COR-L47 (cell line): Measurements from ENCODE around the gene ESYT1.
A peak's percentile ranks its signal among the peaks of the same experiment; 100 is the strongest.
"Not testable (repeated sequence)": the region's sequence is repeated elsewhere in the genome, so short reads cannot be mapped to it uniquely, and the experiment has no call there.

ENCODE experiments used
- DNase-seq: peaks from one replicate; lab custom pipeline; 2025; lab: John Stamatoyannopoulos, UW

ESYT1 gene

DNA sequence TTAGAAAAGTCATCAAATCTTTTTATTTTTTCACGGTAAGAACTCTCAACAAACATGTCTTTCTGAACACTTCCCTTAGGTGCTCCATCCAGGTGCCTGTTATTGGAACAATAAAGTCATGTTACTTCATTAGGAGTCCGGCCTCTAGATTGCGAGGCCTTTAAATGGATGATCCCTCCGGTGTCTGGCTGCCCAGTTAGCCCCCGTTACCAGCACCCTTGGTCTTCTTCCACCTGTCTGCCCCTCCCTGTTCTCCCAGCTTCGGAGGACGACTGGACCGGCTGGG lies 24.3 kb upstream of the ESYT1 start:
- DNase-seq: no peak

DNA sequence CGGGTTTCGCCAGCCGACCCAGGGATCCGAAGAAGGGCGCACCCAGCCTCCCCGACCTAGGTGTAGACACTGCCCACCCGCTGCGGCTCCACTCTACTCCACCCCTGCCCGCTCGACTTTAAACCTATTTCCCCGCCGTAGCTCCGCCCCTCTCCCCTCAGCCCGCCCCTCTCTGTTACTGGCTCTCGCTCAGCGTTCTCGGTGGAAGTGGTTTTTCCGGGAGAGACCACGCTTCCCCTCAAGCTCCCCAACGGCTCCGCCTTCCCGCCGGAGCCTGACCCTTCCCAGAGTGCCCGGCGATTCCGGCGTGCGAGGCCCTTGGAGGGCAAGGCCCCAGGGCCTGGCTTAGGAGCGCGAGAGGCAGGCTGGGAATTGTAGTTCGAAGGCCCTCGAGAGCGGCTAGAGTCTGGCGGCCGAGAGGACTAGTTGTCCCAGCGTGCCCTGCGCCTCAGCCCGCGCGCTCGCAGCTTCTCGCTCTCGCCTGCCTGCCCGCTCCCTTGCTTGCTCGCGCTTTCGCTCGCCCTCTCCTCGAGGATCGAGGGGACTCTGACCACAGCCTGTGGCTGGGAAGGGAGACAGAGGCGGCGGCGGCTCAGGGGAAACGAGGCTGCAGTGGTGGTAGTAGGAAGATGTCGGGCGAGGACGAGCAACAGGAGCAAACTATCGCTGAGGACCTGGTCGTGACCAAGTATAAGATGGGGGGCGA lies 23.8 kb upstream of the ESYT1 start, which contains the start of gene PA2G4:
Gene PA2G4 (plus strand): TSS at position 451 of the 706 bp plus-strand sequence. CDS start 179 bp downstream, at position 630.
- DNase-seq: peak; percentile 98

DNA sequence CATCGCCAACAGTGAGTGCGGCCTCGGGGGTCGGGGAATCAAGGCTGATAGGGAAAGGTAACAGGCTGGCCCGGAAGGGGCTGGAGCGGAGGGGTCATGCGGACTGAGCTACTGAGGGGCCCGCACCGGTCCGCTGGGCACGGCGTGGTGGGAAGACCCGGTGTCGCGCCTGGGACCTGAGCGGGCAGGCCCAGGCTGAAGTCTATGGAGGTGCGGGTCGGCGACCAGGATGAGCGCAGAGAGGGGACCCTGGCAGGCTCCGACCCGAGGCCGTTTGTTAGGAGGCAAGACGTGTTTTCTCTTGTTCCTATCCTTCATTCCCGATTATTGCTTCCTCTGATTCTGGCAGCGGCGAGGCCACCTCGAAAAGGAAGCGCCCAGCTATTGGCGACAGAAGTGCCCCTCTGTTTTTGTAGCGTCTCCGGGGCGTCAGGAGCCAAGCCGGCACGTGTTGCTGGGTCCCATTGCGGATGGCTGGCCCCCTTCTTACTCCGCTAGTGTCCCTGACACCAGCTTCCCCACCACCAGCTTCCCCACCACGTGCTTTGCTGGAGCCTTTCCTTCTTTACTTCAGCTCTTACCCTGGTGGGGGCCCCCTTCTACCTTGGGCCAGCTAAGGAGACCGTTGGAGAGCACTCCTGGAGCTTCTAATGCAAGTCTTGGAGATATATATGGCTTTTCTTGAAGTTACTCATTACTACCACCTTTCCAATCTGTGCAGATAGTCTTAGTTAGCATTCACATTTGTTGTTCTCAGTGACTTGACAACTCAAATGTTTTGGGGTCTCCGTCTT lies 23.1 kb upstream of the ESYT1 start:
- no peak for DNase-seq

DNA sequence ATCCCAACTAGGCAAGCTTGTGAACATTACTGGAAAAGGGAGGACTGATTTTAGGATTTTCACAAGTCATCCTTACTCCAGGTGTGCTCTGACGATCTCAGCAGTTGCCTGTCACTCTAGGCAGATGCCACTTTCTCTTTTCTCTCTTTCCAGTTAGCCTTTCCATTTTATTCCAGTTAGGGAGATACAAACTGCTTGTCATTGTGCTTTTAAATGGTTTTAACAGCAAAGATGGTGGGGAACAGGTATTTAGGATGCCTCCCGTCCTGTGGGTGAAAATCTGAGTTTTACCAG lies 22.5 kb upstream of the ESYT1 start:
- DNase-seq: no peak

DNA sequence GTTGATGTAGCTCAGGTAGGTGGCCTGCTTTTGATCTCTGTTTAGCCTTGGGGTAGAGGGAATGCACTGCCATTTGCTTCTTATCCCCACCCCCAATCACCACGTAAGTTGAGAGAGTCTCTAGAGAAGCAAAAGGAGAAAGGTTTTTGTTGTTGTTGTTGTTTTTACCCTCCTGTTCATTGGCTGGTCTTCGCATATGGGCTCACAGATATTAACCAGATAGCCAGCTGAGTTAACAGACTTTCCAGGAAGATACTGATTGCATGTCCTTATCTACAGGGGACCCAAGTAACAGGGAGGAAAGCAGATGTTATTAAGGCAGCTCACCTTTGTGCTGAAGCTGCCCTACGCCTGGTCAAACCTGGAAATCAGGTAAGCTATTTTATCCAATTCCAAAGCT lies 20.8 kb upstream of the ESYT1 start:
- no peak for DNase-seq

DNA sequence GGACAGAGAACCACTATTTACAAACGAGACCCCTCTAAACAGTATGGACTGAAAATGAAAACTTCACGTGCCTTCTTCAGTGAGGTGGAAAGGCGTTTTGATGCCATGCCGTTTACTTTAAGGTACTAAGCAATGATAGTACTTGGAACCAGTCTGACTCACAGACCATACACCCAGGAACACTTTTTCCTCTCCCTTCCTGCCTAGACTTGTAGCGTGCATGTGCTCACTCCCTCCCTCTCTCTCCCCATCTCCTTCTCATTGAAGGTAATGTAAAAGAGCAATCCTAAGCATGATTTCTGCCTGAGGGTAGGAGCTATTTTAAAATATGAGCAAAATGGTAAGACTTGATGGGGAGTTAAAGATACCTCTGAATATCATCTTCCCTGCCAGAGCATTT lies 17.5 kb upstream of the ESYT1 start:
- no peak for DNase-seq

DNA sequence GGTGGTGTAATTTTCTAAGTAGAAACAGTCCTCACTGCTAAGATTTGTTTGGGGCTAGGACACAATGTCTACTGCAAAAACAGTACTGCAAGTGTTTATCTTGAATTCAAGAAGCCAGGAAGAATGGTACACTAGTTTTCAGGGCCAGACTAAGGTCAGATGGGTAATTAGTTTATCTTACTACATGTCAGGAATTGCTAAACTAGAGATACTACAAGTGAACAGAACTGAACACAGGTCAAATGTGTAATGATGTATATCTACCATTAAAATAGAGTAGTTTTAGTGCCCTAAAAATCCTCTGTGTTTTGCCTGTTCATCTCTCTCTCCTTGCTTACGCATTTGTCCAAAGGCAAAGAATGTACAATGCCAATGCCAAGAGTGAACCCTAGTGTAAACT lies 14.0 kb upstream of the ESYT1 start:
- no peak for DNase-seq

DNA sequence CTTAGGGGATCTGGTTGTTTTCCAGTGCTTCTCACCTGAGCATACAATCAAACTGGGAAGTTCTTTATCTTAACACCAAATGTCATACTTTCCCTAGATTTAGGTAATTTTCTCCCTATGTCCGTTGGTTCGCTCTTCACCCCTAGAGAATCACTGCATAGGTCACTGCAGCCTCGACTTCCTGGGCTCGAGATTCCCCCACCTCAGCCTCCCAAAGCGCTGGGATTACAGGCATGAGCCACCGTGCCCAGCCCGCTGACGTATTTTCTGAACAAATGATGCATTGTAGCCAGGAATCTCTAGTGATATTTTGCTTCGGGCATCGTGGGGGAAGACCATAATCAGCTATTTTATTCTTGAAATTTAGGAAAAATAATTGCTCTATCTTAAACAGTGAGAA lies 12.7 kb upstream of the ESYT1 start:
- DNase-seq: no peak

DNA sequence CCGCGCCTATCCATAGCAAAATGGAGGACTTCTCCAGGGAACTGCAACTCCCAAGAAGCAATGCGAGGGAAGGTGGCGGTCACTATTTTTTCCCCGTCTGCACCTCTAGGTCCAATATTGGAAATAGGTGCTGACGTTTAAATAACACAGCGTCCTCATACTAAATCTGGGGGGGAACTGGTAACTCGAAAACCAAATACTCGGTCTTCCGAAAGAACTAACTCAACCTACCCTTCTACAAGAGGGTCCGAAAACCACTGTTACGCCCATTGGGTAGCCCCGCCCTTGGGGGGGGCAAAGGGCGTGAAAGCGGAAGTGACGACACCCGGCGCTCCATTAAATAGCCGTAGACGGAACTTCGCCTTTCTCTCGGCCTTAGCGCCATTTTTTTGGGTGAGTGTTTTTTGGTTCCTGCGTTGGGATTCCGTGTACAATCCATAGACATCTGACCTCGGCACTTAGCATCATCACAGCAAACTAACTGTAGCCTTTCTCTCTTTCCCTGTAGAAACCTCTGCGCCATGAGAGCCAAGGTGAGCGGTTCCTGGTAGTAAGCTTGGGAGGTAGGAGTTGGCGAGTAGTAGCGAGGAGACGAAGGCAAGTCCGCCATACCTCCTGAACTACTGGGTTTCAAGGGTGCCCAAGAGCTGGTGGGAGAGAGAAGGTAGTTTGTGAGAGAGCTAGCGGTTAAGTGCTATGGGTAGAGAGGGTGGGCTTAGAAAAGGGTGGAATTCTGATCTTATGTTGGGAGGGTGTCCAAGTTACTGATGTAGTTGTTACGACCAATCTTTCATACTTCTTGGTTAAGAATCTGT lies 11.6 kb upstream of the ESYT1 start, which contains the start of gene RPL41:
Gene RPL41 (plus strand): TSS at position 367 of the 815 bp plus-strand sequence.
- DNase-seq: peak; percentile 94

DNA sequence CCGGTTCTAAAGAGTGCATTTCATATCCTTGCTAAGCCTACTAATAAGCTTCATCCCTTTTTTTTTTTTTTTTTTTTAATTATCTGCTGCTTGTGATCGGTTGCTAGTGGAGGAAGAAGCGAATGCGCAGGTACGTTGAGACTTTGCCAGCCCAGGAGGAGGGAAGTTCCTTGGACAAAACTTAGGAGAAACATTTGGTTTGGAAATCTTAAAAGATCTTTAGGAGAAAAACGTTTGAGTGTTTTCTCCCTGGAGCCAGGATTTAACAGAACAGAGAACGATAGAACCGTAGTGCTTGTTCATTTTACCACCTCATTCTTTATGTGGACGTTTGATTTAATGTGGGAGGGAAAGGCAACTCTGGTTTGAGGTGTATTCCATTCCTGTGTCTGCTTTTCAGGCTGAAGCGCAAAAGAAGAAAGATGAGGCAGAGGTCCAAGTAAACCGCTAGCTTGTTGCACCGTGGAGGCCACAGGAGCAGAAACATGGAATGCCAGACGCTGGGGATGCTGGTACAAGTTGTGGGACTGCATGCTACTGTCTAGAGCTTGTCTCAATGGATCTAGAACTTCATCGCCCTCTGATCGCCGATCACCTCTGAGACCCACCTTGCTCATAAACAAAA lies 10.9 kb upstream of the ESYT1 start:
- DNase-seq: not testable (repeated sequence)

DNA sequence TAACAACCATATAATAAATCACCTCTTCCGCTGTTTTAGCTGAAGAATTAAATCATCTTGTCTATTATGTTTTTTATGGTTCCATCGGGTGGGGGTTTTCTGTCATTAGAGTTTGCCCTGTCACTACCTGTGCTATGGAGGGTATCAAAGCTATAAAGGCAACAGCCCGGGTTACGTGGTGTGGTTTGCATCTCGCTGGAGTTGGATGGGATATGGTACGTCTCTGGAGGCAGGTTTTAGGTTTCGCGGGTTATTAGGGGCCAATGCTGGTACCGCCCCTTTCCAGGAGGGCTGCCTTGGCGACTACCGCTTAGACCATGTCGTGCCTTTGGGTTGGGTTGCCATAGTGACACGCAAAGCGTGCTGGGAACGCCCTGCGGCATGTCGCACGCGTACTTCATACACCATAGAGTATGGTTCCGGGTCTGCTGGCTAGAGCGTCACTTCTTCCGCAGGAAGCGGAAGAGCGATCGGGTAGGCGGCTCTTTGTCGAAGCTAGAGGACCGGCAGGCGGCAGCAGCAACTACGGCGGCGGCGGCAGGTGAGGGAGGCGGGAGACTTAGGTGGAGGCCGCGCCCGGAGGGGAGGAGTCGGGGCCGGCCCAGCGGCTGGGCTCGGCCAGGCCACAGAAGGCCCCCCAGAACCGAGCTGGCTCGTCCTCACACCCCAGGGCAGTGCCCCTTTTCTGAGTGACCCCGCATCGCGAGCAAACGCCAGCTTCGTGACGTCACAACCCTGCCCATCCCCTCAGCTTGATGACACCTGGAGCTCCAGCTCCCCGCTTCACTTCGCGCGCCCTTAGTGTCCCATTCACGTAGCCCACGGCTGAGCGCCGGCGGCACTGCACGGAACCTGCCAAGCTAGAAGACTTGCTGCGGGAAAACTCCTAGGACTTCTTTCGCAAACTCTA lies 10.0 kb upstream of the ESYT1 start, which contains the start of gene ZC3H10:
Gene ZC3H10 (plus strand): TSS at position 489 of the 910 bp plus-strand sequence. CDS start 2,297 bp downstream, outside the sequence.
- DNase-seq: peak; percentile 99

DNA sequence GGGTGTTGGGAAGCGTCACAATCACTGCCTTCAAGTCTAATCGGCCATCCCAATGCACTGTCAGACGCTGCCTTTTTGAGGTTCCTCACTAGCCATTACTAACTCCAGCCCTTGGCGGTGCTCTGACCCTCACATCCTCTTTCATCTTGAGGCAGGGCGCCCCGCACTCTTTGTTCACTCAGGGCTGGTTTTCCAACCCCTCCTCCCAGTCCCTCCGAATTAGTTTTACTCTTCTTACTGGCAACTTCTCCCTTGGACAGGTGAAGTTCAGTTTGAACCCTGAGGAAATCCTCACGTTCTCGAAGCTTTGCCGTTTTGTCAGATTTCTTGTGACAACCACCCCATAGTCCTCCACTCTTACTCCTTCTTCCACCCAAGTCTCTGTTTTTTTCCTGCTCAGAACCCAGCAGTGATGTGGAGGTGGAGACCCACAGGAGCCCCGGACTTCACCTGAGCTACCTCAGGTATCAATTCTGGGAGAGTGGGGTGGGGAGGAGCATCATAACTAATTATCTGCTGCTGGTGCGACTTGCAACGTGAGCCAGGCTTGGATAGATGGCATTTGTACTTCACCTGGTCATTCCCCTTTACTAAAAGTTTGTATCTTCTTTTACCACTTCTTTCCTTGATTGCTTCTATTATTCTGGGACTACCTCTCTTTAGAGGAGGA lies 9.2 kb upstream of the ESYT1 start:
- DNase-seq: no peak

DNA sequence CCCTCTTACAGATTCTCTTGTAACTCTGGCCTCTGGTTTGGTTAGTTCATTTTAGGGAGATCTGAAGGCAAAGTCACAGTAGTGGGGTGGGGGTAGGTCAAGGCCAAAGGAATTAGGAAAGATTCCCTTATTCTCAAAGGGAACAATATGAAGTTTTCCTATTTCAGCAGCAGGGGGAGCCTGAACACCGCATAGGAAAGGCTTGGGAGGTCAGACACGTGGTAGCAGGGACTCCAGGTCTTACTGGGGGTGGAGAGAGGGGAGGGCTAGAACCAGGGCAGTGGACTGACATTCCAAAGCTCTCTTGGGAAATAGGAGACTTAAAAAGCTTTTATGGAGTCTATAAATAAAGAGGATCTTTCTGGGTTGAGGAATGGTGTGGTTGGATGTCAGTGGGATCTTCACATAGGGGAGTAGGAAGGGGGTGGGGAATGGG lies 8.7 kb upstream of the ESYT1 start:
- peak; percentile 78 for DNase-seq

DNA sequence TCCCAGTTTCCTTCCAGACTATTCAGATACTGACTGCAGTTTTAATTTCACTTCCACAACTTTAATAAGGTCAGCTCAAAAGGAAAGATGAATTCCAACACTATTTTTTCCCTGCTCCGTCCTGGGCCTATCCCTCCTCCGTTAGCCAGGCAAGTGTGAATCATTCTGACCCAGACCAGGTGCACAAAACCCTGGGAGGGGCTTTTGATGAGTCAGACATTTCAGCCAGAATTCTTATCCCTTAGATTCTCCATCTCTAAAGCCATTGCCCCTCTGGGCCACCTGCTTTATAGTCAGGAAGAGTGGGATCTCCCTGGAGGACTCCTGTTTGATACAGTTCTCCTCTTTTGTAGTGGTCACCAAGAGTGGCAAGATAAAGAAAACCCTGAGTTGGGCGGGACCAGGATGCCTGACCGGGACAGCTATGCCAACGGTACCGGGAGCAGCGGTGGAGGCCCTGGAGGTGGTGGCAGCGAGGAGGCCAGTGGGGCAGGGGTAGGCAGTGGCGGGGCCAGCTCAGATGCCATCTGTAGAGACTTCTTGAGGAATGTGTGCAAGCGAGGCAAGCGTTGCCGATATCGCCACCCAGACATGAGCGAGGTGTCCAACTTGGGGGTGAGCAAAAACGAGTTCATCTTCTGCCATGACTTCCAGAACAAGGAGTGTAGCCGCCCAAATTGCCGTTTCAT lies 7.8 kb upstream of the ESYT1 start:
- no peak for DNase-seq

DNA sequence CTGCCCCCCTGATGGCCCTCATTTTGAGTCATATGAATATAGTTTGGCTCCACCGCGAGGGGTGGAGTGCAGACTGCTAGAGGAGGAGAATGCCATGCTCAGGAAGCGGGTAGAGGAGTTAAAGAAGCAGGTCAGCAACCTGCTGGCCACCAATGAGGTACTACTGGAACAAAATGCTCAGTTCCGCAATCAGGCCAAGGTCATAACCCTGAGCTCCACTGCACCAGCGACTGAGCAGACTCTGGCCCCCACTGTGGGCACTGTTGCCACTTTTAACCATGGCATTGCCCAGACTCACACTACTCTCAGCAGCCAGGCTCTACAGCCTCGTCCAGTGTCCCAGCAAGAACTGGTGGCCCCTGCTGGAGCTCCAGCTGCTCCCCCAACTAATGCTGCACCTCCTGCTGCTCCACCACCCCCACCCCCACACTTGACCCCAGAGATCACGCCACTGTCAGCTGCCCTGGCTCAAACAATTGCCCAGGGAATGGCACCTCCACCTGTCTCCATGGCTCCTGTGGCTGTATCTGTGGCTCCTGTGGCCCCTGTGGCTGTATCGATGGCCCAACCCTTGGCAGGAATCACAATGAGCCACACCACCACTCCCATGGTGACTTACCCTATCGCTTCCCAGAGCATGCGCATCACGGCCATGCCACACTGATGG lies 6.7 kb upstream of the ESYT1 start:
- DNase-seq: no peak

DNA sequence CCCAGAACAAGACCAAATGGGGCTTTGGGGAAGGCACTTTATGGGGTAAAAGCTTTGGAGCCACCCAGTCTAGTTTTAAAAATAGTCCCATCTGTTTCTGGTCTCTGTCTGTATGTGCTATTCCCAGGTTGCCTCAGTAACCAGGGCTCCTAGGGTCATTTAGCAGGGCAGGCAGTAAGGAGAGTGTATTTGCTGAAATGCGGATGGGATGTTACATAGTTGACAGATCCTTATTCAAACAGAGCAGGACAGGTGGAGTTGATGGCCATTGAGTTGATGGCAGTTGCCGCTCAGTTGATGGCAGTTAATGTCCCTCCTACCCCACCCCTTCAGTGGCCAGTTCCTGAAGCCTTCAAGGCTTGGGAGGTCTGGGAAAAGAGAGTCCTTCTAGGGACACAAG lies 5.4 kb upstream of the ESYT1 start:
- no peak for DNase-seq

DNA sequence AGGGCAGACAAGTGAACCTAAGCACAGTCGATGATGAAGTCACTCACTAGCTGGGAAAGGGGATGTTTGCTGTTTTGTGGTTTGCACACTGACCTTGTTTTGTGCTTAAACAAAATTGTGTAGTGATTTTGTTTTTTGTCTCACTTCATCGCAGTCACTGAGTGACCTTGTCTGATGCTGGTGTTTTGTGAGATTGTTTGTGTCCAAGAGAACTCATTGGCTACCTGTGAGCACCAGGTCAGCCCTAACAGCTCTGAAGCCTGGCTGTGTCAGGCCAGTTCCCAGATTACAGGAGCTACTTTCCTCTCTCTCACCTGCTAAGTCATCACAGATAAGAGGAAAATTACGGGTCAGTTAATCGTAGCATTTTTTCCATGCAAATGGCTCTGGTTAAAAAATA lies 3.9 kb upstream of the ESYT1 start:
- no peak for DNase-seq

DNA sequence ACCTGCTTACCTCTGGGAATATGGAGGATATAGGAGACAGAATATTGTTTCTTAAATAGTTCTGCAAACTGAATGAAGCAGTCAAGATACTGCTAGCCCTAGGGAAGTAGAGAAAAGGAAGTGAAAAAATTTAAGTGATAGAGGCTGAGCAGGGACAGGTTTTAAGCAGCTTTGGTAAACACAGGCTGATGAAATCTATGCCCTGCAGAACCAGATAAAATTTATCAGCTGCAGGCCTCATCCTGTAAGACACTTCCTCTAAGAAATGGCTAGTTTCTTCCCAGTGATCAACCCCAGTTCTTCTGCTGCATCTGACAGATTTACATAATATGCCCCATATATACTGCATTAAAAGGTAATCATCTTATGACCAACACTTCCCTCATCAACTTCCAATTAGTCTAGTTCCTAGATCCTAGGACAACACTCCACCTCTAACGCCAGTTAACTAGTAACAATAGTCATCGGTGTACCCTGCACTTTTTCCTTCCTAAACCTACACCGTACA lies 1.3 kb upstream of the ESYT1 start:
- no peak for DNase-seq

DNA sequence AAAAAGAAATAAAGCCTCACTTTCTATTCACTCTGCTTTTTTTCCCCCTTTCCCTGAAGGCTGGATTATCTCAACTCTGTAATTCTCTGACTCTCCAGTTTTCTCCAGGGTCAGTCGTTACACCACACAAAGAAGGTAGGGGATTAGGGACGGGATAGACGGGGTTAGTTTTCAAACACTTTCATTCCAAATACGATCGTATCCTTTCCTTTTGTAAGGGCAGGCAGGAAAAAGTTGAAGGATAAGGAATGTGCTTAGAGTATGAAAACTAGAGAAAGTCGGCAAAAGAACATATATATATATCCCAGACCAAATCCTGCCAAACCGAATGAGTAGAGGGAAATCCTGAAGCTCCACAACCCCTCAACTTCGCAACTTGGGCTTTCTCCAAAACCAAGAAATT lies 581 bp upstream of the ESYT1 start:
- no peak for DNase-seq
